GM19438 (cell line): ENCODE measurements around the gene TAL2.
A peak's percentile ranks its signal among the peaks of the same experiment; 100 is the strongest.

Source experiments
- ATAC-seq: cut with Tn5 transposase; IDR thresholded peaks from one replicate; pipeline ENCODE4 v1.9.1; 2021; ENCODE audit warnings: low read depth; ENCODE audit not compliant: unreplicated experiment

The TAL2 gene

DNA sequence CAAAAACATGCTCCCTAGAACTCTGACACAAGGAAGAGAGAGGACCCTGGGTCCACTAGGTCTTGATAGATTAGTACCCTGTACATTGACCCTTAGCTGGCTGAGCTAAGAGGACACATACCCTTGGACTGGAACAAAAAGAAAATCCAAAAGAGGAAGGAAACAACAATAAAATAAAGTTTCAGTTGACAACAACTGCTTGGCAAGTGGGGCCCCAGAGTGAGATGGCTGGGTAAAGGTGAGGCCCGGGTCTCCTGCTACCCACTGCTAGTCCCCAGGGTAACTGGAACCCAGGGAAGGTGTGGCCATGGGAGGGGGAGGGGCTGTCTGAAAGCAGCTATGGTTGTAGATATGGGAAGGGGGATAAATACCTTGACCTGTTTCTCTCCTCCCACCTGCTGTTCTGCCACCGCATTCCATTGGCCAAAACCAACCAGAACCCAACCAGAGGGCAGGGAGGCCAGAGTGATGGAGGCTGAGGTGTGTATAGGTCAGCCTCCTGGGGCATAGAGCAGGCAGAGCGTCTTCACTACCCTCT is 11.7 kb downstream of the TAL2 start:
- ATAC-seq, result no peak

DNA sequence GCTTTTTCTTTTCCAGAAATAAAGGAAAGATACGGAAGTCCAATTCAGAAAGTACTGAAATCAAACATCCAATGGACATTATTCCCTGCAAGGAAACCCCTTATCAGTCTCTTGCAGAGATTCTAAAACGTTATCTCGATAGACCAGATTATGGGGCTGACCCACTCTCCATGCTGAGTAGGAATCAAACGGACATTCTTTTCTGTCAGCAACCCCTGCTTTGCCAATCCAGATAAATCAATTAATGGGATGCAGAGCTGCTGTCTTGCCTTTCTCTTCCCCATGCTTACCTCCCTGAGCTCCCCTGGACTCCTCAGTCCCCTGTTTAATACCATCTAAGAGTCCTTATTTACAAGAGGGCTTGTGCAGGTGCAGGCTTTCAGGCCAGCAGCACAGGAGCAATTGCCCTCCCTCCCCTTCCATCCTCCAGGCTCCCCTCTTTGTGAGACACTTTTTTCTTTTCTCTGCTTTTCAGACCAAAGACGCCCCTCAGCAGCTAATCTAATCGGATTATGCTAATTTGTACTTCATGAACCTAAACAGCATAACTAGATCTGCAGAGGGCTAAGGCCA is 14.2 kb downstream of the TAL2 start:
- ATAC-seq, result no peak

DNA sequence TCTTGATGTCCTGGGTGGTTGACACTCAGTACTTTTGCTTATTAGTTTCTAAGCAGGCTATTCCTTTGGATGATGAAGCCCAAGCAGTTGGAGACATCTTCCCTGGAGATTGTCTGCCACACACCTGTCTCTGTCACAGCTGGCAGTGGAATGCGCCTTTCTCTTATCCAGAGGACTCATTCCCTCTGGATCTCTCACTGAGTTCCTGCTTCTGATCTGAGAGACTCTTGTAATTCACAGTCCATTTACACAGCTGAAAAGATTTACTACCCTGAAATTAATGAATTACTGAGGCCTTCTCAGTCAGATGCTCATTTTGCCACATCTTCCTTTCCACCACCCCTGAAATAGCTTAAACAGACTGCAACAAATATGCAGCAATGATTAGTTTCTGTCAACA is 15.9 kb downstream of the TAL2 start:
- no peak for ATAC-seq

DNA sequence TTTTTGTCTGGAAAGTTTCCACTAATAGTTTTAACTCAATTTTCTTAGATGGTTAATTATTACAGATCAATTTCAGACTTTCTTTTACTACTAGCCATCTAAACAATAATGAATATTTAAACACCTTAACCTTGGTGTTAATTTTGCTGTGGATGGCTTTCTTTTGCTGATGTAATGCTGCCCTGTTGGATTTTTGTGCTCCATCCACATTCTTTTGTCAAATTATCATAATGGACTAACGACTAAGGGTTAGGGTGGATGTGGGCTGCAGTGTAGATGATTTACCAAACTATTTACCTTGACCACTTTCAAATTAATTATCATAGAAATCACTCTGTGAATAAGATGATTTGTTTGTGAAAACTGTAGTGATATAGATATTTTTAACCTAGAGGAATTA is 16.5 kb downstream of the TAL2 start:
- no peak for ATAC-seq

DNA sequence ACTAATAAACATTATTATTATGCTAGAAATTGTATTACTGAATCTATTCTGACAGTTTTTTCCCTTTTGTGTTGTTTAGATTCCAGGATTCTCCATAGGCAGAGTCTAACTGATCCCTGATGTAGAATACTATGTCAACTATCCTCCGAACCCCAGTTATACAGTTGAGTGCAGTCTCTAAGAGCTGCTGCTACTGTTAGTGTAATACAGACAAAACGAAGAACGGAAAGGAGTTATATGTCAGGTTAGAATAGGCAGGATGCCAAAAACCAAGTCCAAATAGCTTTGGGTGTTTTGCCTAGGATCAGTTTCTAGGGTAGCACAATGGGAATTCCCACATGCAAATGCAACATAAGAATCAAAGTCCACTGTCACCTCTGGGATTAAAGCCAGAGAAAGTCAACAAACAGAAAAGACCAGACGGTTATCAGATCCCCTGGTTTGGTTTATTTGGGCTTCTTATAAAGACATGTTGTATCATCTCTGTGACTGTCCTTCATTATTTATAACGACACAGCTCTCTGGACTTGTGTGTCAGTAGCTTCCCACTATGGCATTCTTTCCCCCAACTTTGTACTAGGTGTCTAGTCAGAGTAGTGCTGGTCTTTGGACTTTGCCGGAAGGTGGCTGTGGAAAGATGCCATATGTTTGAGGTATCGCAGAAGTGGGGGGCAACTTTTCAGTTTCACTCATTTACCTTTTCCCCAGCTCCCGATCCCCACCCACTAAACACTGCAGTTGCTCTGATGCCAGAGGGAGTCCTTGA is 17.2 kb downstream of the TAL2 start:
- no peak for ATAC-seq

DNA sequence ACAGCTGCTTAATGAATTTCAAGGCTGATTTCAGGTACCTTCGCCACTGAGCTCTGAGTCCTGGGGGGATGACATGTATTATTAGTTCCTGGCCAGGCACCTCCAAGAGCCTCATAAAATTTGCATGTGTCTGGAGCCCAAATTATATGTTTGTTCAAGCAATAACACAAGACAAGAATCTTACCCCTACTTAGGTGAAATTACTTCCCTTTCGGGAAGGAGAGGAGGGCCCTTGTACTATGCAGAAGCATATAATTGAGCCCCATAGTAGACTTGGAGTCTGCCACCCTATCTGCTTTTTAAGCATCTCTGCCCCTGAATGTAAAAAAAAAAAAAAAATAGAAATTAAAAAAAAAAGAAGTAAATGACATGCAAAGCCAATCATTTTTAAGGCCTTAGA is 19.1 kb downstream of the TAL2 start:
- no peak for ATAC-seq

DNA sequence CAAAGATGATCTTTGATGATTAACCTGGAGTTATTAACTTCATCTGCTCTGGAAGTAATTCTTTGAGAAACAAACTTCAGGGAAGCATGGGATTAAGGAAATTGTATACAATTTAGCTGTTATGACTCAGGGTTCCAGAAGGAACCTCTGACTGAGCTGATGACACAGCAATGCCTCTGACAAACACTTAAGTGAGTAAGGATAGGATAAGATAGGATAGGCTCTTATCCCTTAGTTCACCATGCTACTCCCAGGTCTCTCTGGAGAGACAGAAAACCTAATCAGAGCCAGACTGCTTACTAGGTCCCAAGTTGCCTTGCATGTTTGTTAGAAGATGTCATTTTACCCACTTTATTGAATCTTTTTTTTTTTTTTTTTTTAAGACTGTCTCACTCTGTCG is 19.5 kb downstream of the TAL2 start:
- no peak for ATAC-seq

DNA sequence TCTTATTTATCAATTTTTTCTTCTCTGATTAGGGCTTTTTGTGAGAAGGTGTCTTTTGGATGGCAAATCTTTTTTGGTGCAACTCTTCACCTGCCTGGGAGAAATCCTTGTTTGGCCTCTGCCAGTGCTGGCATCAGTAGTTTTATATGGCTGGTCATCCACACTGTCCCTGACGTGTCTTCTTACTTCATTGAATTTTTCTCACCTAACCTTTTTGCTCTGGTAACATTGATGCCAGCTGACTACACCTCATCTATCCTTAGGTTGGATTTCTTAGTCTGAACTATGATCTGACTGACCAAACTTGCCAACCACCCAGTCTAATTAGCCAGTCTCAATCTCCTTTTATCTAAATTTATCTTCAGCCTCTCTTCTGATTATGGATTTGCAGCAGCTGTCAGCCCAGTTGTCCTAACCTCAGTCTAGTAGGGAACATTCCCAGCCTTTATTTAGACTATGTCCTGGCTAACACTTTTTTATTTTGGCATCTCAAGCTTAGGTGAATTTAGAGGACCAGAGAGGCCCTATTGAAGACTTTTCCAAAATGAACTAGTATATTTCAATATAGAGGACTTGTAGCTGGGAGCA is 21.5 kb downstream of the TAL2 start:
- ATAC-seq, result no peak

DNA sequence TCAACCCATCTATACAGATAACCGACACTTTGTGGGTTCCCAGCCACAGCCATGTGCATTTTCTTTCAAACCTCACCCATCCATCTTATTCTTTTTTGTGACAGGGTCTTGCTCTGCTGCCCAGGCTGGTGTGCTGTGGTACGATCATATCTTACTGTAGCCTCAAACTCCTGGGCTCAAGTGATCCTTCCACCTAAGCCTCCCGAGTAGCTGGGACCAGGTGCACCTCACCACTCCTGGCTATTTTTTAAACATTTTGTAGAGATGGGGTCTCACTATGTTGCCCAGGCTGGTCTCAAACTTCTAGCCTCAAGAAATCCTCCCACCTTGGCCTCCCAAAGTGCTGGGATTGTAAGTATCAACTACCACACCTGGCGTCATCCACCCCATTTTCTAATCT is 24.7 kb downstream of the TAL2 start:
- ATAC-seq, result no peak

DNA sequence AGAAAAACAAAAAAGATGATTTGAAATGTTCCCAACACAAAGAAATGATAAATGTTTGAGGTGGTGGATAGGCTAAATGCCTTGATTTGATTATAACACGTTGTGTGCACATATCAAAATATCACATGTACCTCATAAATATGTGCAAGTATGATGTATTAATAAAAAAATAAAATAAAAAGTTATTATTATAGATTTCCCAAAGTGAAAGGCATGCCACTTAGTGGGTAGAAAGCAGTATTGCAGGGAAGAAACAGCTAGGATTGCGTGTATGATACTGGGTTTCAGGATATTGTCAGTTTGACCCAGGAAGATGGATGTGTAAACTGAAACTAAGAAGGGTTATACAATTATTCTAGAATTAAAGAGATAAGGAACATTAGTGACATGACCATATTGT is 28.5 kb downstream of the TAL2 start:
- ATAC-seq, result no peak

DNA sequence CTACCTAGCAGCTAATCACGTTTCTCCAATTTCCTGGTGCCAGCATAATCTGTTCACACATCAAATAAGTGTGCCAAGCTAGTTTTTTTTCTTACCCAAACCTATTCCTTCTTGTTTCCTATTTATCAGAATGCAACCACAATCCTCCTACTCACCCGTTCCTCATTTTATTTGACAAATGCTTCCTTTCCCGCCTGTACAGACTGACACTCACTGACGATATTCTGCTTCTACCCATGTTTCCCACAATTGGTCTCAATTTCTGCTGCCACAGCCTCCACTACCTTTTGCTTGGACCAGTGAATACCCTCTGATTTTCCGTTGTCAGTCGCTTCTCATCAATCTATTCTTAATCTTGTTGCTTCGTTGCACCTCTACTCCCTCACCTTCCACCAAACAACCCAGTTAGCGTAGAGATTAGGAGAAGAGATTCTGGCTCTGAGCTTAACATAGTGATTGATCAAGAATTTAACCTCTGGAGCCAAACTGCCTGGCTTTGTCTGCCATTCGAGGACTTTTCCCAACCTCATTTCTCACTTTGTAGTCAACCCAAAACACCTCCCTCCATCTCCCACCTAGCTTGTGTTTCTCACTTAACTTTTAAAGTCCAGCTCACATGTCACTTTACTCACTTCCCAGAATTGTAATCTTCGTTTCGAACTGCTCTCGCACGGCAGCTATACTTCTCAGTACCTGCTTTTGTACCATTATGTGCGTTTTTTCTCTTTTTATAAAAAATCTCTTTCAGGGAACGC is 31.4 kb downstream of the TAL2 start:
- no peak for ATAC-seq

DNA sequence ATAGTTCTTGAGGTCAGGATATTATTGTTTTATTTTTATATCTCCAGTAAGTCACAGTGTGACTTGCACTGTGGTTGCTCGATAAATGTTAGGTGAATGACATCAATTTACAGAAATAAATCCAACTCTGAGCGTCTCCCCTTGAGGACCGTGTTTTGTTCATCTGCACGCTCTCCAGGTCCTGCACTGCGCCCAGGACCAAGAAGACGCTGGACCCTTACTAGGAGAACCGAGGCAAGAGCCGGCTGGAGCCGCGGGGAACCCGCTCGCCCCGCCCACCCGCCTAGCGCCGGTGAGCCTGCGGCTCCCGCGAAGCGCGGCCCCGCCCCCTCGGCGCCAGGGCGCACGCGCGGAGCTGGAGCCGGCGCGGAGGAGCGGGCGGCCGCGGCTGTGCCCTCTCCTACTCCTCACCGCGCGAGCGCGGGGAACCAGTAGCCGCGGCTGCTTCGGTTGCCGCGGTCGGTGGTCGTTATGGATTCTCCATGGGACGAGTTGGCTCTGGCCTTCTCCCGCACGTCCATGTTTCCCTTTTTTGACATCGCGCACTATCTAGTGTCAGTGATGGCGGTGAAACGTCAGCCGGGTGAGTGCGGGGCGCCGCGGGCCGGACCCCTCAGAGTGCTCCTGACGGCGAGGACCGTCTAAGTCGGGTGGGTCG is 32.1 kb downstream of the TAL2 start, which contains the start of gene TMEM38B:
Gene TMEM38B (plus strand): TSS at position 352 of the 658 bp plus-strand sequence. CDS start 120 bp downstream, at position 472.
- ATAC-seq, result peak; percentile 81

DNA sequence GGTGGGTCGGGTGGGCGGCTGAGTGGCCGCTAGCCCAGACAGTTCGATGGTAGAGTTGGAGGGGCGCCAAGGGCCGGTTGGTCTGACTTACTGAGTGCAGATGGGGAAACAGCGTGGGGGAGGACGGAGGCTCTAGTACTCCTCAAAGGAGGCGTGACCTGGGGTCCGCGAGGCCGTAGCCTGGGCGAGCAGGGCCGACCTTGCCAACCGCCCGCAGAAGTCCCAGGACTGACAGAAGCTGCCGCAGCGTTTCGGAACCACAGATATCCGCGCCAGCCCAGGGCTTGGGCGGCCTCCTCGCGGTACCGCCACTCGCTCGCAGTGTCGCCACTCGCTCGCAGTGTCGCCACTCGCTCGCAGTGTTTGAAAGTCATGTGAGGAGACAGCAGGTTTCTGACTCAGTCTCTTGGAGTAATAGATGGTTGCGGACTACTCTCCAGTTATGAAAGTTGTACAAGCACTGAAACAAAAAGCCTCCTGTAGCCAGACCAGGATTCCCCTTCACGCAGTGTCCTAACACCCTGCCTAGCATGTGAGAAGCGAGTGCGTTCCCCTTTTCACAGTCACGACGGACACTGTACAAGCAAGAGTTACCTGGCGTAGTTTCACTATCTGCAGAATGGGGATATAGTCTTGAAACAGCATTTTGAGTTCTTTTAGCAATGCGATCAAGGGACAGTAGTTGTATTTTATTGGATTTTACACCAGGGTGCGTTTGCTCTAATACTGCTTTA is 32.8 kb downstream of the TAL2 start:
- ATAC-seq, result peak; percentile 74

DNA sequence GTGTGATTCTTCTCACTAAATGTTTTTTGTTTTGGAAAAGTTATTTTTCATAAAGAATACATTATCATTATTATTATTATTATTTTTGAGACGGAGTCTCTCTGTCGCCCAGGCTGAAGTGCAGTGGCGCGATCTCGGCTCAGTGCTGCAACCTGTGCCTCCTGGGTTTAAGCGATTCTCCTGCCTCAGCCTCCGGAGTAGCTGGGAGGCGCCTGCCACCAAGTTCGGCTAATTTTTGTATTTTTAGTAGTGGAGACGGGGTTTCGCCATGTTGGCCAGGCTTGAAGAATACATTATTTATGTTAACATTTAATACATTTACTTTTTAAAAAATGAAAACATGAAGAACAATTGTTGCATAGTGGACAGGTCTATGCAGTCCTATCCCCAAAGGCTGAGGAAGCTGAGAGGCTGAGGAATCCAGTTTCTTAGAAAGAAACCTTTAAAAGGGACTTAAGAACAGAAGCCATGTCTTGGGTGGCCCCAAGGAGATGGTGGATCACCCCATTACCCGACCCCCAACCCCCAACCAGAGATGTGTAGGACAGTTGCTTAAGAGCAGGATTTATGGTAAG is 34.0 kb downstream of the TAL2 start:
- no peak for ATAC-seq

DNA sequence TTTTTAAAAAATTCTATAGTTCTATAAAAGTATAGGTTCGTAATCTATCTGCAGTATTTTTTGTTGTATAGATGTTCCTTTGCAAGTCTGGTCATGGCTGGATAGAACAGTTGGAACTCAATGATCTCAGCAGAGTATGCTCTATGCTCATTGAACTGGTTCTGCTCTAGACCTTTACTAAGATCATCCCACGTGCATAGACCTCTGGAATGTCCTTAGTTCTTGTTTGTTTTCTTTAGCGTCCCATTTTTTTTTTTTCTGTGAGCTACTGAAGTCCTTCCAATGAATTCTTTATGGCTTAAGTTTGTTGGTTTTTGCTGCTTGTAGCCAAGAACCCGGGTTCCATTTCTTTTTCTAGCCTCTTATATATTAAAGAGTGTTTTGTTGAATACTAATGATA is 35.6 kb downstream of the TAL2 start:
- ATAC-seq, result no peak

DNA sequence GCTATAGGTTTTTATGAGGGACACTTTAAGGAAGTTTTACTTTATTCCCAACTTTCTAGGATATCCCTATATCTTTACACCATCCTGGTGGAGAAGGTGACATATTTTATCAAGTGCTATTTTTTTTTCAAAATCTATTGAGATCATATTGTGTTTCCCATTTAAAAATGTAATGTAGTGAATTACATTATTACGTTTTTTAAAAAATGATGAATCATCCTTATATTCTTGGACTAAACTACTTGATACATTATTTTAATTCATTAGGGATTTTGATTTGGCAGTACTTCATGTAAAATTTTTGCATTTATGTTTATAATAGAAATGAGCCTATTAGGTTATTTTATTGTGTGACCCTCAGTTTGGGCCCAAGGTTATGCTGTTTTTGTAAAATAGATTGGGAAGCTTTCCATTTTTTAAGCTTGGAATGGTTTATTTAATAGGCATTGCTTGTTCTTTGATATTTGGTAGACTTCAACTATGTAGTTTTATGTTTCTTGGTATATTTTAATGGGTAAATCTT is 36.2 kb downstream of the TAL2 start:
- ATAC-seq, result no peak

DNA sequence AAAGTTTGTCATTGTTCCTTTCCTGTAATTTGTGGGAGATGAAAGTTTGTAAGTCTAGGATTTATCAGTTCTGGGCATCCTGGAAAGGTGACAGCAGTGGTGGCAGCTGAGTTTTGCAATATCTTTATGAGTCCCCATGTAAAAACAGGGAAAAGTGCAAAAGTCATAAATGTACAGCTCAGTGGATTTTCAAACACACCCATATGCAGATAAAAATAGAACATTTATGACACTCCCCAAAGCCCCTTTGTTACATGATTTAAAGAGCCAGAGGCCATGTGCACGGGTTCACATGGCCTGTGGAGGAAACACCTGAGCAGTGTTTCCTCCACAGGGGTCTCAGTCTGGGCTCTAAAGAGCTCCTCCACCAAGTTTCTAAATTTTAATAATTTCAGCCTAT is 38.4 kb downstream of the TAL2 start:
- ATAC-seq, result no peak

DNA sequence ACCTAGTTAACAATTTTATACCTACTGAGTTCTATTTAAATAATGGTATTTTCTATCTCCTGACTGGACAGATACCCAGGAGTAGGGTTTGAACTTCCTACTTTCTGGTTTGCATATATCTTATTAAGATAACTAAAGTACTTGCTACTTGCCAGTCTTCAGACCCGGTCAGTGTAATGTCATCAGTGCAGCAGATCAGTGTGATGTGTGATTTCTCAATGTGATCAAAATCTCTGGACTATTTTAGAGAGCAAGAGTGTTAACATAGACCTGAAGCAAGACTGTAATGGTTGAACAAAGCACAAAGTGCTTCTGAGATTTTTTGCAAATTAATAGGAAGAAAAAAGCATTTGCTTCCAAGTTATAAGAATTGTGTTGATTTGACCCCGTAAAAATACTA is 38.9 kb downstream of the TAL2 start:
- ATAC-seq, result no peak

DNA sequence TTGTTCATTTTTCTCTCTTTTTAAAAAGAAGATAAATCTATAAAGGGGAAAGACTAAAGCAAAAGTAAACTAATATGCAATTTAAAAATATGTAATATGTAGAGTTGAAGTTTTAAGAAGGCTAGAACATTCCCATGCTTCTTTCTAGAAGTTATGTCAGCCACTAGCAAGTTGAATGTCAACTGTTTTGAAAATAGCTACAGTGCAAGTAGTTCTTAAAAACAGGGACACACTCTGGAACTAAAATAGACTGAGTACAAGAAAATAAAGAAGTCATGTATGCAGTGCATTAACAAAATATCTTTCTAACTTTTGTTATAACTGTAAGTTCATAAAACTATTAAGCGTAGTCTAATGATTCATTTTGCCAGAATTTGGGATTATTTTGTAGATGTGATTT is 40.0 kb downstream of the TAL2 start:
- ATAC-seq, result no peak
